NCI-H226 (cell line): ENCODE measurements around the gene TTC17.
"Not testable (repeated sequence)": the region's sequence is repeated elsewhere in the genome, so short reads cannot be mapped to it uniquely, and the experiment has no call there.

Experiments used
- DNase-seq: peaks from one replicate; pipeline ENCODE4 v3.0.0-alpha.2; 2015

Gene TTC17

GRCh38 chr11:43393765-43394355, 35.1 kb downstream of the TTC17 start:
- peak; percentile 79 for DNase-seq

DNA sequence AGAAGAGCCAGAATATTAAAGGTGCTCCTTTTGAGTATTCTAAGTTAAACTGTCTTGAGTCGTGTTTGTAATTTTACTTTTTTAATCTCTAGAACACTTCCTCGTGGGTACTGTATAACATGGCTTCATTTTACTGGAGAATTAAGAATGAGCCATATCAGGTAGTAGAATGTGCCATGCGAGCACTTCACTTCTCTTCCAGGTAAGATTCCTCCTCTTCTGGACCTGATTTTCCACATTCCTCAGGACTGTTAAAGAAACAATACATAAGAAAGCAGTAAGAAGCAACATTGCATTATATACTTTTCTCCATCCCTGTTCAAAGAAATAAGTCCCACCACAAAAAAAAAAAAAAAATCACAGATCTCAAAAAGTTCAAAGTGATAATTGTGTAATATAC, 37.9 kb downstream of the TTC17 start:
- DNase-seq, result no peak

DNA sequence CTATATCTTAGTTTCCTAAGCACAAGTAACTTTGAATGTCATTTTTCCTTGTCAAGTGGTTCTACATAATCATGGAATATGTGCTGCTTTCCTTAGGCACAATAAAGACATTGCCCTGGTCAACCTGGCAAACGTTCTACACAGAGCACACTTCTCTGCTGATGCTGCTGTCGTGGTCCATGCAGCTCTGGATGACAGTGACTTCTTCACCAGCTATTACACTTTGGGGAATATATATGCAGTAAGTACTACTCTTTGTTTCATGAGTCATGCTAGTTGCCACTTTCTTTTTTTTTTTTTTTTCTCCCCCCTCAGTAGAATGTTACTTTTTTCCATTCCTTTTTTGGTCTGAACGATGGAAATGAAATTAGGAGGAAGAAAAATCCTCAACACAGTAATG, 38.5 kb downstream of the TTC17 start:
- DNase-seq, result no peak

DNA sequence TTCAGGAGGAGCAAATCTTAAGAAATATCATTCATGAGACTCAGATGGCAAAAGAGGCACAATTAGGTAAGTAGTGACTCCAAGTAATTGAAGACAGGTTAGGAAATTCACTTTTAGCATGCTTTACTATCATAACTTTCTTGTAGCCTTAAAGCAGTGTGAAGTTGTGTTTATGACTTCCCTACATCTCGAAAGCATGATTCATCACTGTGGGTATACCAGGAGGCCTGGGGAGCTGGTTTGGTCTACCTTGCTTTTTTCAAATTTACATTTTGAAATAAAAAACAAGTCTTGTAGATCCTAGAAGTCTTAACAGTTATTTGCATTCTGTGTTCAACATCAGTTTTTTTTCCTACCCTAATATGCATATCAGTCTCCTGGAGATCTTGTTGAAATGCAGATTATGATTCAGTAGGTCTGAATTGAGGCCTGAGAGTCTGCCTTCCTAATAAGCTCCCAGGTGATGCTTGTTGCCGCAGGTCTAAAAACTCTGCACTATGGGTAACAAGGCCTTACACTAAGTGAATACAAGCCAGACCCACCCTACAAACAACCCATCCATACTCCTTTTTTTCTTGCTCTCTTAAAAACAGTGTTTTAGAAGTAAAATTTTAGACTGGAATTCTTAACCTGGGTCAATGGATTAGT, 41.4 kb downstream of the TTC17 start:
- DNase-seq, result no peak

- DNase-seq, result no peak
These were observed 42.5 kb downstream of the TTC17 start for GRCh38 chr11:43401252-43401651.

DNA sequence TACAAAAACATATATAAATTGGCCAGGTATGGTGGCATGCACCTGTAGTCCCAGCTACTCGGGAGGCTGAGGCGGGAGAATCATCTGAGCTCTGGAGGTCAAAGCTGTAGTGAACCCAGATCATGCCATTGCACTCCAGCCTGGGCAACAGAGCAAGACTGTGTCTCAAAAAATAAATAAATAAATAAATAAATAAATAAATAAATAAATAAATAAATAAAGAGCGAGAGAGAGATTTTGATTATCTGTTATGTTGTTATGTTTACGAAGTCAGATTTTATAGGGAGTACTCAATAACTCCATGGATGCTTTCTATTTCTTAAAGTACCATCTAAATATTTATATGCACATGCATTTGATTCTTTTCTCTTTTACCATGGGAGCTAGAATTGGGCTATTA, 43.1 kb downstream of the TTC17 start:
- not testable (repeated sequence) for DNase-seq

DNA sequence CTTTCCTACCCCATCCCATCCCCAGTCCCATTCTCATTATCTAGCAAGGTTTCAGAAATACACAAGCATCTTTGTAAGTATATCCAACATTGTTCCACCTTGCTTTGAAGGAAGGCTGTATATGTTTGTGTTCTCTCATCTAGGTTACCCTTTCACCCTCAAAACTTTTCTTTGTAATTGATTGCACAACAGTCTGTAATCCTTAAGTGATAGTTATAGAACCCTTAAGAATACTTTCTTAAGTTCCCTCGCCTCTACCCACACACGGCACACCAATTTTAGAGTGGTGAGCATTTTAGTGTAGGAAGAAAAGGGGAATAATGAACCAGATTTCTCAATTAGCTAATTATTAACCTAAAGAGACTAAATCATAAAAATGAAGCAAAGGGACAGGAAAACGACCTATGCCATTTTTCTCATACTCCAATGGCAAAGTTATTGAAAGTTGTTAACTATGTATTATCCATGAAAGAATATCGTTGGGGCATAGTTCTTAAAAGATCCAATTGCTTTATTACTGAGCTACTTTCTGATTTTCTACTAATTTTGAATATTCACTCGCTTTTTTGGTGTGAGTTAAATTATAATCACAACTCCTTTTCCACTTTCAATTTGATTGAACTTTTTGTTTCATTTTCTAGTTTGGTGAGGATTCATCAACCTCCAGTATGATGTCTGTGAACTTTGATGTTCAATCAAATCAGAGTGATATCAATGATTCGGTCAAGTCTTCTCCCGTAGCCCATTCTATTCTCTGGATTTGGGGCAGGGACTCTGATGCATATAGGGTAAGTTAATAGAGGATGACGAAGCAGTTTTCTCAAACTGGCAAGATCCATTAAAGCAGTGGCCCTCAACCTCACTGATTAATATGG, 44.9 kb downstream of the TTC17 start:
- DNase-seq, result no peak

DNA sequence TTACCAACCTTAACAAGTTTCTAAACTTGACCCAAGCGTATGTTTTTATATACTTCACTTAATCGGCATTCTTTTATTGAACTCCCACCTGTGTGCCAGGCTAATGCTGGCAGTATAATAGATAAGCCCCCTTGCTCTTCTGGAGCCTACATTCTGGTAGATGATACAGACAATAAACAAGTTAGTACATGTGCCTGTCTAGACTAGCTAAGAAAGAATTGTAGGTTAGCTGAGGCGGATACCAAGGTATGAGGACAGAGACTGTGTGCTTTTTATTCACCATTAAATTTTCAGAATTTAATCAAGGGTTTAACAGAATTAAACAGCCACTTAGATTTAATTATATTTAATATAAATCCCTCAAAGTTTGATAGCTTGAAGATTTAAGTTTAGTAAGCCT, 45.7 kb downstream of the TTC17 start:
- no peak for DNase-seq

DNA sequence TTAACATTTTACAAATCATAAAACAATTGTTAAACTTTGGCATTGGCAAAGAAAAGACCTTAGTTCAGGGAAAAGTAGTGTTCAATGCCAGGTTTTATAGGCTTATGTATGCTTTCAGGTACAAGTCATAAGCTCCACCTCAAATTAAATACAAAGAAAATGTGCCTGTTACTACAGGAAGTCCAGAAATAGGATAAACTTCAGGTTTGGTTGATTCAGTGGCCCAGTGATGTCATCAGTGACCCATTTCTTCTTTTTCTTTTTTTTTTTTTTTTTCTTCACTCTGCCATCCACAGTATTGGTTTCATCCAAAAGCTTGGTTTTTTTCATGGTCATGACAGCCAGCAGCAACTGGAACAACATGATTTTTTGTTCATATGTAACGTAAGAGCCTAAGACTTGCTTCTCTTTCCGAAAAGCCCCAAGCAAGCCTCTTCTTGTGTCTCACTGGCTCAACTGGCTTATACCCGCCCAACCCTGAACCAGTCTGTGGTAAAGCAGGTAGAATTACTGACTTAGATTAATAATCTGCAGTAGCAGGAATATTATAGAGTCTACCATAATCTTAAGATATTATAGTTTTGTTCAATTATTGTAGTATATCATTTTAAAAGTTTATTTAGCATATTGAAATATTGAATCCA, 46.2 kb downstream of the TTC17 start:
- DNase-seq, result no peak

- no peak for DNase-seq
These were observed 49.6 kb downstream of the TTC17 start for GRCh38 chr11:43408277-43408676.

GRCh38 chr11:43410394-43410793, 51.7 kb downstream of the TTC17 start:
- DNase-seq, result no peak

- DNase-seq, result no peak
These were observed 59.5 kb downstream of the TTC17 start for GRCh38 chr11:43418197-43418596.

DNA sequence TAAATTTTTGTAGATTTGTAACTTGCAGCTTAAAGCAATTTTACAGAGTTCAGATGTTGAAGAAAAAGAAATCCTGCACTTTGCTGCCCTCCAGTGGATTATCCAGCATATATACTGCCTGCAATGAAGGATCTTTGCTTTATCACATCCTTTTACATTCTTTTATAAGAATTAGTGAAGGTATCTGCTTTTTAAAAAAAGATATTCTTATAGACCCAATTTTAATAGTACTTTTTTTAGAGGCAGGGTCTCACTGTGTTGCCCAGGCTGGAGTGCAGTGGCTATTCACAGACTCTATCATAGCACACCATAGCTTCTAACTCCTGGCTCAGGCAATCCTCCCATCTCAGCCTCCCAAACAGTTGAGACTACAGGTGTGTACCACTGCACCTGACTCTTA, 60.7 kb downstream of the TTC17 start:
- DNase-seq, result no peak

DNA sequence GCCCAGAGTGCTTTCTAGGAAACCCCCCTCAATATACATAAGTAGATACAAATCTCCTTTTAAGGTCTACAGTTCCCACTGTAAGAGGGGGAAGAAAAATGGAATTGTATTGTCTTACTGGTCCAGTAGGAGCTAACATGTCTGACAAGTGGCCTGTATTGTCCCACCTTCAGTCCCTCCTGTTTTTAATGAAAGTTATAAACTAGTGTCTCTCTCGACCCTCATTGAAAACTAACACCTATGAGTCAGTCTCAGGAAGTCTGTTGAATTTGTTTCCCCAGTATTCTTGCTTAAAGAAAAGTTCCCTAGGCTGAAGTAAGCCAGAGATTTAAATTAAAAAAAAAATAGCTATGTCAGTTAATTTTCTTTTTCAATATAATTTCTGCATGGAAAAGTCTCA, 69.3 kb downstream of the TTC17 start:
- no peak for DNase-seq

DNA sequence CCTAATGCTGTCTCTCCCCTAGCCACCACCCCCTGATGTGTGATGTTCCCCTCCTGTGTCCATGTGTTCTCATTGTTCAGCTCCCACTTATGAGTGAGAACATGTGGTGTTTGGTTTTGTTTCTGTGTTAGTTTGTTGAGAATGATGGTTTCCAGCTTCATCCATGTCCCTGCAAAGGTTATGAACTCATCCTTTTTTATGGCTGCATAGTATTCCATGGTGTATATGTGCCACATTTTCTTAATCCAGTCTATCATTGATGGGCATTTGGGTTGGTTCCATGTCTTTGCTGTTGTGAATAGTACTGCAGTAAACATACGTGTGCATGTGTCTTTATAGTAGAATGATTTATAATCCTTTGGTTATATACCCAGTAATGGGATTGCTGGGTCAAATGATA, 72.2 kb downstream of the TTC17 start:
- not testable (repeated sequence) for DNase-seq

DNA sequence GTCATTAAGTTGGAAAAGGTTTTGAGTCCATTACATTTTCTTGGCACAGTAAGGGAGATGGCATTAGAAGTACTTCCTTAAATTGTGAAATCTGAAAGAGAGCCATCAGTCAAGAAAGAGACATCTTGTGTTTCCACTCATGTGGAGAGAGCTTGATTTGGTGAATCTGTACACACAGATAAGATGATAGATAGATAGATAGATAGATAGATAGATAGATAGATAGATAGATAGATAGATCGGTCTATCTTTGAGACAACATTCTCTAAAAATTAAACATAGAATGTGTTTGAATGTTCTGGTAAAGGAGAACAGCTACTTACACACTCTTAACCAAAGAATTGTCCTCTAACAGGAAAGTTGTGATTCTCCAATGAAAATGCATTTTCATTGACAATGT, 76.2 kb downstream of the TTC17 start:
- no peak for DNase-seq

GRCh38 chr11:43440486-43440885, 81.8 kb downstream of the TTC17 start:
- DNase-seq, result no peak

GRCh38 chr11:43443811-43444210, 85.1 kb downstream of the TTC17 start:
- no peak for DNase-seq

GRCh38 chr11:43447151-43447550, 88.4 kb downstream of the TTC17 start:
- DNase-seq, result no peak

DNA sequence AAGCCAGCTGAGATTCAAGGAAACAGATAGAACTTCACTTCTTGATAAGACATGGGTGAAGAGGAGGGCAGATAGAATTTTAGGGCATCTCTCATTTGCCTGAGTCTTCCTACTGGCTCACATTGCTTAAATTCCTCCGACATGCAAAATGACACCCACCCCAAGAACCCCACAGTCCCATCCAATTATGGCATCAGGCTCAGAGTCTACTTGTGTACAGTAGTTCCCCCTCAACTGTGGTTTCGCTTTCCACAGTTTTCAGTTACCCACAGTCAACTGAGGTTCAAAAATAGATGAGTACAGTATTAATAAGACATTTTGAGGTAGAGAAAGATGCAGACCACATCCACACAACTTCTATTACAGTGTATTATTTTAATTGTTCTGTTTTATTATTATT, 99.8 kb downstream of the TTC17 start:
- DNase-seq, result no peak

DNA sequence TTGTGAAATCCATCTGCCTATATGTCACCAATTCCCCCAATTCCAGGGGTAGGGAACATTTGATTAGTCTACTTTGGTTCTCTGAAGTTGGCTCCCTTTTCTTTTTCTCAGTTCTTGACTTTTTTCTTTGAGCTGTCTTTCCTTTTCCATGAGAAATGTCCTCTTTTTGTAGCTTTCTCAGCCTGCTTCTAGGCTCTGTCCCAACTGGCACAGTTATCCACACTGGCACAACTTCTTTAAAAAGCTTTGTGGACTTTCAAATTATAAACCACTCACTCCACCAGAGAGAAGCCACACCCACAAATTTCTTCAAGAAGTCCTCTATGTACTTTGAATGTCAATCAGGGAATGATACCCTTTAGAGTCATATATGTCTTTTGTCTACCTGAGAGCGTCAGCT, 100.5 kb downstream of the TTC17 start:
- DNase-seq, result no peak

GRCh38 chr11:43462359-43462758, 103.6 kb downstream of the TTC17 start:
- DNase-seq, result no peak

GRCh38 chr11:43467958-43468357, 109.2 kb downstream of the TTC17 start:
- no peak for DNase-seq

GRCh38 chr11:43477491-43477890, 118.8 kb downstream of the TTC17 start:
- not testable (repeated sequence) for DNase-seq
